Measurements from ENCODE around the gene LRRC63. TPM values are rescaled to one million over a fixed set of nuclear protein-coding genes. Genes with fewer than 3 reads are reported as not detected.
A peak's percentile ranks its signal among the peaks of the same experiment; 100 is the strongest.

The LRRC63 gene
- polyA plus RNA-seq, 1 donor from 2014 or later = not detected

DNA sequence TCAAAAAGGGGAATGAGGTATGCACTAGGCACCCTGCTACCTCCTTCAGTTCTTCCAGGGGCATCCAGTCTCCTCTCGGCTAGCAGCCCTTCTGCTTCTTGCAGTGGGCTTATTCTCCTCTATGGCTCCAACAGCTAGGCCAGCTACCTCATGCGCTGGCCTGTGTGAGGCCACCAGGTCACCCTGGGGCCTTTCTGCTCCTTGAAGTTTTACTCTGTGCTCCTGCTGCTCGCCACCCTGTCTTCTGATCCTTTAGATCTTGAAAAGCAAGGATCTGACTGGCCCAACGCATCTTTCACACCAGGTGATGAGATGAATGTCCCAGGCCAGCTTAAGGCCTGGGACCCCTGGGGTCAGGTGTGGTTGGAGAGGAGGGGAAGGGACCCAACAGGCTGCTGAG lies 109.1 kb downstream of the LRRC63 start:
- no peak overlapping the region for H3K4me3 Mint-ChIP-seq
- no peaks in the 10 kb centered on the region for H3K36me3 Mint-ChIP-seq
- peak overlapping the region in 1 of 3 donors; percentile 10 for H3K27ac Mint-ChIP-seq
- H3K4me1 Mint-ChIP-seq = peaks cover 0 to 11% (median 11%) of the 10 kb centered on the region in 3 donors
- no peaks in the 10 kb centered on the region for H3K9me3 Mint-ChIP-seq
- no peaks in the 10 kb centered on the region for H3K27me3 Mint-ChIP-seq

DNA sequence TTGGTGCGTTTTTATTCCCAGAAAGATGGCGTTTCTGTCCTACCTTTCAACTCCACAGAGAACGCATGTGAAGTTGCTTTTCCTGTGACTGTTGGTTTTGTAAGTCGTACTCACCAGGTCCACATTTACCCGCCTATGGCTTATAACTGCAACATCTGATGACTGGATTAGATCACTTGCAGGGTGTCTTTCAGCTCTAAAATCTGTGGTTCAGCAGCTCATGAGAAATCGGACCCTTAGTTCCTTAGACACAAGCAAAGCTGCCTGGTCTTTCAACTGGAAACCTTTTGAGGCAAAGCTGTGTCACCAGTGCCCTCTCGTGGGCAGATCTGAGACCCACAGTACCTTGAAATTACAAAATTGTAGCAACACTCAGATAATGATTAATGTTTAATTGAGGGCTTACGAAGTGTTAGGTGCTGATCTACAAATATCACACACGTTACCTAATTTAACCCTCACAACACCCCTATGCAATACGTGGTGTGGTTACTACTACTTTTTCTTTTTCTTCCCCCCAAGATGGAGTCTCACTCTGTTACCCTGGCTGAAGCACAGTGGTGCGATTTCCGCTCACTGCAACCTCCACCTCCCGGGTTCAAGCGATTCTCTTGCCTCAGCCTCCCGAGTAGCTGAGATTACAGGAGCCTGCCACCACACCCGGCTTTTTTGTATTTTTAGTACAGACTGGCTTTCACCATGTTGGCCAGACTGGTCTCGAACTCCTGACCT lies 109.9 kb downstream of the LRRC63 start:
- Mint-ChIP-seq H3K9me3 (no peaks in the 10 kb centered on the region), H3K27me3 (no peaks in the 10 kb centered on the region), H3K4me1 (peaks cover 0 to 11% (median 11%) of the 10 kb centered on the region in 3 donors), H3K4me3 (no peak overlapping the region), H3K36me3 (no peaks in the 10 kb centered on the region), H3K27ac (peak overlapping the region in 2 of 3 donors; percentile 10 to 36)

DNA sequence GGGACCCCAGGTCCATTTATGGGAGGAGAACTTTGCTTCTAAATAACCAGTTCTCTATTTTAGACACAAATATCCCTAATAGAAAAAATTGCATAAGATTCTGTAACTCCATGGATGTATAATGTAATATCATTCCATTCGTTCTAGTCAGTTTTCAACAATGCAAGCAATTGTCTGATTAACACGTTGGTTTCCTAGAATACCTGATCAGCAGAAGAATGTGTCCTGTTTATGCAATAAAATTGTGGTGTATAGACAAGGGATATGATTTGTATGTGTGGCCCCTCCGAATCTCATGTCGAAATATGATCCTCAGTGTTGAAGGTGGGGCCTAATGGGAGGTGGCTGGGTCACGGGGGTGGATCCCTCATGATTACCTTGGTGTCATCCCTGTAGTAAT lies 113.2 kb downstream of the LRRC63 start:
- Mint-ChIP-seq H3K27ac (no peak overlapping the region), H3K9me3 (no peaks in the 10 kb centered on the region), H3K27me3 (no peaks in the 10 kb centered on the region), H3K4me3 (no peak overlapping the region), H3K4me1 (peaks cover 2 to 7% (median 5%) of the 10 kb centered on the region in 3 donors), H3K36me3 (no peaks in the 10 kb centered on the region)

Other genes with a start within 250 kb of the LRRC63 start
- 59.8 TPM for gene ZC3H13, start 159.2 kb upstream of the LRRC63 start, polyA plus RNA-seq
- 0.14 TPM for gene CPB2, start 106.9 kb upstream of the LRRC63 start, polyA plus RNA-seq
- 835 TPM for gene LCP1, start 29.8 kb upstream of the LRRC63 start, polyA plus RNA-seq
- 82.6 TPM for gene RUBCNL, start 175.3 kb downstream of the LRRC63 start, polyA plus RNA-seq